SK-N-SH (cell line): ENCODE data around the gene TXN. TPM values are rescaled to one million over a fixed set of nuclear protein-coding genes. Genes with fewer than 3 reads are reported as not detected.
A peak's percentile ranks its signal among the peaks of the same experiment; 100 is the strongest.

ENCODE experiments used
- CTCF ChIA-PET: fragments of 300-600, 350-600 bp; formaldehyde crosslinking; extraction: SDS; loops from one replicate; lab custom pipeline; 2021; lab: Yijun Ruan, JAX
- POLR2A ChIA-PET: fragments of 350-600 bp; sonication (Branson Sonifier 250); formaldehyde crosslinking; extraction: SDS; loops from one replicate; lab custom pipeline; 2020; ENCODE audit warnings: antibody characterized with exemption, inconsistent platforms; lab: Yijun Ruan, JAX
- DNase-seq: peaks from one replicate; pipeline ENCODE4 v3.0.0; 2012
- H2AFZ ChIP-seq: fragments of 200-600 bp; sonication (generic); 2 replicates; pipeline ENCODE4 v1.8.1; 2016; ENCODE audit warnings: antibody characterized with exemption, mild to moderate bottlenecking, low read depth
- H3F3A ChIP-seq: fragments of 200-600 bp; sonication (generic); replicated peaks from 2 replicates; pipeline ENCODE3; 2016; ENCODE audit warnings: antibody characterized with exemption, mild to moderate bottlenecking; ENCODE audit not compliant: insufficient read depth
- H3K27ac ChIP-seq, 2 experiments: fragments of 200-500 bp in 1 of 2; fragments of 200-600 bp in 1 of 2; sonication (Bioruptor generic) in 1 of 2; sonication (generic), shearing (Covaris generic) in 1 of 2; 2 replicates each; pipeline versions ENCODE4 v1.5.1 to v1.6.1; 2014 to 2016; ENCODE audit warnings: low read depth in 2 of 2, inconsistent platforms in 1 of 2, low read length in 1 of 2, mild to moderate bottlenecking in 1 of 2, mixed read lengths in 1 of 2
- H3K27me3 ChIP-seq: fragments of 200-600 bp; sonication (generic), shearing (Covaris generic); 2 replicates; pipeline ENCODE4 v1.6.1; 2016; ENCODE audit warnings: mixed run types; ENCODE audit not compliant: insufficient read depth
- H3K36me3 ChIP-seq, 2 experiments: fragments of 200-500 bp in 1 of 2; fragments of 200-600 bp in 1 of 2; sonication (Bioruptor generic) in 1 of 2; sonication (generic) in 1 of 2; replicated peaks in 1 of 2; 2 replicates each; pipeline versions ENCODE3 to v1.5.1; 2014 to 2016; ENCODE audit warnings: low read length in 1 of 2, mild to moderate bottlenecking in 1 of 2; ENCODE audit not compliant: insufficient read depth in 2 of 2, control insufficient read depth in 1 of 2
- H3K4me1 ChIP-seq, 2 experiments: fragments of 200-500 bp in 1 of 2; fragments of 200-600 bp in 1 of 2; sonication (Bioruptor generic) in 1 of 2; sonication (generic), shearing (Covaris generic) in 1 of 2; 2 replicates each; pipeline versions ENCODE4 v1.5.1 to v1.6.1; 2014 to 2016; ENCODE audit warnings: low read depth in 1 of 2, low read length in 1 of 2, mixed run types in 1 of 2; ENCODE audit not compliant: insufficient read depth in 2 of 2, control insufficient read depth in 1 of 2
- H3K4me2 ChIP-seq: fragments of 200-600 bp; sonication (generic), shearing (Covaris generic); 2 replicates; pipeline ENCODE4 v1.6.1; 2017; ENCODE audit warnings: mixed run types
- H3K4me3 ChIP-seq, 2 experiments: fragments of 200-500 bp in 1 of 2; fragments of 200-600 bp in 1 of 2; sonication (Bioruptor generic) in 1 of 2; sonication (generic), shearing (Covaris generic) in 1 of 2; 2 replicates each; pipeline versions ENCODE4 v1.5.1 to v1.8.1; 2014 to 2016; ENCODE audit warnings: low read depth in 2 of 2, inconsistent platforms in 1 of 2, low read length in 1 of 2, mild to moderate bottlenecking in 1 of 2, mixed read lengths in 1 of 2, moderate library complexity in 1 of 2
- H3K79me2 ChIP-seq: fragments of 200-600 bp; sonication (generic); 2 replicates; pipeline ENCODE4 v1.8.1; 2017; ENCODE audit warnings: mild to moderate bottlenecking; ENCODE audit not compliant: insufficient read depth
- H3K9ac ChIP-seq: fragments of 200-600 bp; sonication (generic); 2 replicates; pipeline ENCODE4 v1.6.1; 2017; ENCODE audit warnings: mixed run types
- H3K9me2 ChIP-seq: fragments of 200-600 bp; sonication (generic); 2 replicates; pipeline ENCODE4 v1.6.1; 2017; ENCODE audit warnings: mixed run types
- H3K9me3 ChIP-seq: fragments of 200-600 bp; sonication (generic); 2 replicates; pipeline ENCODE4 v1.6.1; 2017; ENCODE audit warnings: mixed run types, mild to moderate bottlenecking, moderate library complexity
- H4K20me1 ChIP-seq: fragments of 200-600 bp; sonication (generic); 2 replicates; pipeline ENCODE4 v1.6.1; 2017; ENCODE audit warnings: mild to moderate bottlenecking, mixed run types; ENCODE audit not compliant: insufficient read depth
- ELF1 ChIP-seq: IDR thresholded peaks from 2 replicates; pipeline ENCODE4 v1.4.0; 2012
- MEF2A ChIP-seq: IDR thresholded peaks from 2 replicates; pipeline ENCODE4 v1.4.0; 2012; ENCODE audit warnings: low read depth, borderline replicate concordance
- NRF1 ChIP-seq: IDR thresholded peaks from 2 replicates; pipeline ENCODE4 v1.6.1; 2012; ENCODE audit warnings: low read depth, mild to moderate bottlenecking, low read length
- RAD21 ChIP-seq: IDR thresholded peaks from 2 replicates; pipeline ENCODE4 v1.6.1; 2012; ENCODE audit warnings: mild to moderate bottlenecking, low read length
- RFX5 ChIP-seq: IDR thresholded peaks from 2 replicates; pipeline ENCODE4 v1.6.1; 2012; ENCODE audit warnings: mild to moderate bottlenecking, improper control_type of control experiment, low read length
- SMC3 ChIP-seq: IDR thresholded peaks from 2 replicates; pipeline ENCODE4 v1.6.1; 2012; ENCODE audit warnings: low read depth, low read length, improper control_type of control experiment
- WGBS: methylation state at CpG from one replicate; pipeline ENCODE4 v1.1.6; 2017; ENCODE audit warnings: low lambda C conversion rate; 5-methylcytosine and 5-hydroxymethylcytosine counted together
- polyA plus RNA-seq, 3 experiments: library from polyadenylated mRNA; depleted of rRNA; stranded (reverse); fragments of >200 nt; gene quantifications; 2 replicates each; pipeline ENCODE4 v1.2.3, GENCODE V29; 2012
- TF ChIP-seq, protein P1 (sequence below): fragments of 200-600 bp; sonication (generic); IDR thresholded peaks from 2 replicates; pipeline ENCODE4 v1.6.1; 2017; ENCODE audit warnings: antibody characterized with exemption, mild to moderate bottlenecking, moderate library complexity
- TF ChIP-seq, protein P2 (sequence below): IDR thresholded peaks from 2 replicates; pipeline ENCODE4 v1.6.1; 2012; ENCODE audit warnings: mild to moderate bottlenecking, low read depth, low read length, moderate library complexity

Gene TXN
- polyA plus RNA-seq, 1 of the 3 experiments (the other 2 are of a cell fraction): 281 TPM

DNA sequence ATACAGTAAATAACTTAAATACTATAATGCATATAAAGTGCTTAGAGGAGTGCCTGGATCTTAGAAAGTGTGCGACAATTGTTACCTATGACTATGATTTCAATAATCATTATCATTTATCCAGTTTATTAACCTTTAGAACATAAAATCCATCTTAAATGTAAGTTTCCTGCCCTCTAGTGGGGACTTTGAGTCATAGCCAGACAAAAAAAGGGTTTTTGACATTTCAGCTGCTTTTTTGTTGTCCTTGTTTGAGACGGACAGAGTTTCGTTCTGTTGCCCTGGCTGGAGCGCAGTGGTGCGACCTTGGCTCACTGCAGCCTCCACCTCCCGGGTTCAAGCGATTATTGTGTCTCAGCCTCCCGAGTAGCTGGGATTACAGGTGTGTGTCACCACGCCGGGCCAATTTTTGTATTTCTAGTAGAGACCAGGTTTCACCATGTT is 38.6 kb downstream of the TXN start:
- no peaks in the 10 kb centered on the region for H3K9me2 ChIP-seq
- H3K27me3 ChIP-seq: 0 out of 2 replicates have a peak, but pooled peaks cover 7% of the 10 kb centered on the region
- no peaks in the 10 kb centered on the region for H3K79me2 ChIP-seq
- ChIA-PET POLR2A (no interaction called here), CTCF (interaction anchor here (0.6 to 5.0 kb wide), 28 partner anchors 8 to 1082 kb away, joined by 3 to 59 read pairs (median 4); partner anchors contain the start of gene TXN)
- H3K4me2 ChIP-seq: no peak overlapping the region
- H3K4me1 ChIP-seq: no peaks in the 10 kb centered on the region
- peak; percentile 35 for DNase-seq
- no peak overlapping the region for H2AFZ ChIP-seq
- H3K9me3 ChIP-seq: no peaks in the 10 kb centered on the region
- WGBS: 1% methylated on average over 8 of the region's 10 CpGs
- no peaks in the 10 kb centered on the region for H3K36me3 ChIP-seq
- H3K4me3 ChIP-seq: no peak overlapping the region
- no peak overlapping the region for H3K27ac ChIP-seq
- H3F3A ChIP-seq: no peaks in the 10 kb centered on the region
- no peaks in the 10 kb centered on the region for H4K20me1 ChIP-seq
- no peak overlapping the region for H3K9ac ChIP-seq
- TF ChIP-seq RAD21: peak; percentile 69
- TF ChIP-seq ELF1: no peak
- peak; percentile 59 for TF ChIP-seq SMC3
- TF ChIP-seq, protein P1, sequence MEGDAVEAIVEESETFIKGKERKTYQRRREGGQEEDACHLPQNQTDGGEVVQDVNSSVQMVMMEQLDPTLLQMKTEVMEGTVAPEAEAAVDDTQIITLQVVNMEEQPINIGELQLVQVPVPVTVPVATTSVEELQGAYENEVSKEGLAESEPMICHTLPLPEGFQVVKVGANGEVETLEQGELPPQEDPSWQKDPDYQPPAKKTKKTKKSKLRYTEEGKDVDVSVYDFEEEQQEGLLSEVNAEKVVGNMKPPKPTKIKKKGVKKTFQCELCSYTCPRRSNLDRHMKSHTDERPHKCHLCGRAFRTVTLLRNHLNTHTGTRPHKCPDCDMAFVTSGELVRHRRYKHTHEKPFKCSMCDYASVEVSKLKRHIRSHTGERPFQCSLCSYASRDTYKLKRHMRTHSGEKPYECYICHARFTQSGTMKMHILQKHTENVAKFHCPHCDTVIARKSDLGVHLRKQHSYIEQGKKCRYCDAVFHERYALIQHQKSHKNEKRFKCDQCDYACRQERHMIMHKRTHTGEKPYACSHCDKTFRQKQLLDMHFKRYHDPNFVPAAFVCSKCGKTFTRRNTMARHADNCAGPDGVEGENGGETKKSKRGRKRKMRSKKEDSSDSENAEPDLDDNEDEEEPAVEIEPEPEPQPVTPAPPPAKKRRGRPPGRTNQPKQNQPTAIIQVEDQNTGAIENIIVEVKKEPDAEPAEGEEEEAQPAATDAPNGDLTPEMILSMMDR: peak; percentile 80

DNA sequence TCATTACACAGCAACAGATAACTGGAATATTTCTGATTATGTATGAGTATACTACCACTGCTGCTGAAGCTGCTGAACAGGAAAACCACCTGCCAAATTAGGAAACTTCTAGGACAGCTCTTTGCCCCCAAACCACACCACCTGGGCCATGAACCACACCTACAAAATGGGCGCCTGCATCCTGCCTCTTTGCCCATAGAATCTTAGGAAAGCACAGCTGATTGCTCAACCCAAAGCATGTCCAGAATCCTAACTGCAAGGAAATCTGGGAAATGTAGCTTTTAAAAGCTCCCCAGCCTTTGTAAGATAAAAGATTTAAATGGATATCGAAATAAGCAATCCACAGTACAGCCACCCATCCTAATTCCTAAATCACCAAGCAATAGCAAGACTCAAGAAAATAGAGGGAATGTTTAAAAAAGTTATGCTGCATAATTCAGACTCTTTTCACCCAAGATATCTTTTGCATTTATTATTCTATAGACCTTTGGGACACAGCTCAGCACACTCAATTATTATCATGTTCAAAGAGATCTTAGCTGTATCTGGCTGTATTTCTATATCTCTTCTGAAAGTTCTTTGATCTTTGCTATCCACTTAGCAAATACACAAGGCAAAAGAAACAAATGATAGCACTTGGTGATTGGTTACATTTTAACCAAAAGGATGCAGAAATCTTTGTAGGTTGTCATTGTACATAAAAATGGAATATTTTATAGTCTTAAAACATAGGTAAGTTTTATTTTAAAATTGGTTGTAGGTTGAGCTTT is 41.5 kb downstream of the TXN start:
- Histone ChIP-seq H3K27ac (no peak overlapping the region), H3K79me2 (no peaks in the 10 kb centered on the region), H3K4me3 (no peak overlapping the region), H3K9me2 (no peaks in the 10 kb centered on the region), H3K4me1 (no peaks in the 10 kb centered on the region), H4K20me1 (no peaks in the 10 kb centered on the region), H2AFZ (no peak overlapping the region), H3K27me3 (0 out of 2 replicates have a peak, but pooled peaks cover 5% of the 10 kb centered on the region), H3K9me3 (no peaks in the 10 kb centered on the region), H3K9ac (no peak overlapping the region), H3K36me3 (no peaks in the 10 kb centered on the region), H3K4me2 (no peak overlapping the region), H3F3A (no peaks in the 10 kb centered on the region)
- ChIA-PET CTCF (interaction anchor here (0.6 to 1.4 kb wide), 4 partner anchors 8 to 408 kb away, joined by 3 to 4 read pairs (median 3); no protein-coding TSS in a partner anchor), POLR2A (no interaction called here)
- WGBS: 49% methylated on average over 2 of the region's 2 CpGs
- TF ChIP-seq MEF2A: no peak
- TF ChIP-seq NRF1: no peak
- no peak for TF ChIP-seq RFX5
- TF ChIP-seq, protein P2, sequence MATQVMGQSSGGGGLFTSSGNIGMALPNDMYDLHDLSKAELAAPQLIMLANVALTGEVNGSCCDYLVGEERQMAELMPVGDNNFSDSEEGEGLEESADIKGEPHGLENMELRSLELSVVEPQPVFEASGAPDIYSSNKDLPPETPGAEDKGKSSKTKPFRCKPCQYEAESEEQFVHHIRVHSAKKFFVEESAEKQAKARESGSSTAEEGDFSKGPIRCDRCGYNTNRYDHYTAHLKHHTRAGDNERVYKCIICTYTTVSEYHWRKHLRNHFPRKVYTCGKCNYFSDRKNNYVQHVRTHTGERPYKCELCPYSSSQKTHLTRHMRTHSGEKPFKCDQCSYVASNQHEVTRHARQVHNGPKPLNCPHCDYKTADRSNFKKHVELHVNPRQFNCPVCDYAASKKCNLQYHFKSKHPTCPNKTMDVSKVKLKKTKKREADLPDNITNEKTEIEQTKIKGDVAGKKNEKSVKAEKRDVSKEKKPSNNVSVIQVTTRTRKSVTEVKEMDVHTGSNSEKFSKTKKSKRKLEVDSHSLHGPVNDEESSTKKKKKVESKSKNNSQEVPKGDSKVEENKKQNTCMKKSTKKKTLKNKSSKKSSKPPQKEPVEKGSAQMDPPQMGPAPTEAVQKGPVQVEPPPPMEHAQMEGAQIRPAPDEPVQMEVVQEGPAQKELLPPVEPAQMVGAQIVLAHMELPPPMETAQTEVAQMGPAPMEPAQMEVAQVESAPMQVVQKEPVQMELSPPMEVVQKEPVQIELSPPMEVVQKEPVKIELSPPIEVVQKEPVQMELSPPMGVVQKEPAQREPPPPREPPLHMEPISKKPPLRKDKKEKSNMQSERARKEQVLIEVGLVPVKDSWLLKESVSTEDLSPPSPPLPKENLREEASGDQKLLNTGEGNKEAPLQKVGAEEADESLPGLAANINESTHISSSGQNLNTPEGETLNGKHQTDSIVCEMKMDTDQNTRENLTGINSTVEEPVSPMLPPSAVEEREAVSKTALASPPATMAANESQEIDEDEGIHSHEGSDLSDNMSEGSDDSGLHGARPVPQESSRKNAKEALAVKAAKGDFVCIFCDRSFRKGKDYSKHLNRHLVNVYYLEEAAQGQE: no peak
- DNase-seq: no peak
